ENCODE data around the gene CLDN14. TPM values are rescaled to one million over a fixed set of nuclear protein-coding genes. Genes with fewer than 3 reads are reported as not detected.

CLDN14 gene
- total RNA-seq, 1 donor, result not detected

GRCh38 chr21:36415375-36415774, 64.5 kb downstream of the CLDN14 start:
- H3K4me3 ChIP-seq (ENCODE audit: low read depth, low read length), result no peak overlapping the region
- TF ChIP-seq CTCF (IDR thresholded peaks at IDR 0.05; ENCODE audit: insufficient read depth, low read depth, low read length), result no peak
- no peak for DNase-seq (ENCODE audit: low read depth)

GRCh38 chr21:36412916-36413315, 67.0 kb downstream of the CLDN14 start:
- H3K4me3 ChIP-seq (ENCODE audit: low read depth, low read length), result no peak overlapping the region
- no peak for TF ChIP-seq CTCF (IDR thresholded peaks at IDR 0.05; ENCODE audit: insufficient read depth, low read depth, low read length)
- DNase-seq (ENCODE audit: low read depth), result no peak

DNA sequence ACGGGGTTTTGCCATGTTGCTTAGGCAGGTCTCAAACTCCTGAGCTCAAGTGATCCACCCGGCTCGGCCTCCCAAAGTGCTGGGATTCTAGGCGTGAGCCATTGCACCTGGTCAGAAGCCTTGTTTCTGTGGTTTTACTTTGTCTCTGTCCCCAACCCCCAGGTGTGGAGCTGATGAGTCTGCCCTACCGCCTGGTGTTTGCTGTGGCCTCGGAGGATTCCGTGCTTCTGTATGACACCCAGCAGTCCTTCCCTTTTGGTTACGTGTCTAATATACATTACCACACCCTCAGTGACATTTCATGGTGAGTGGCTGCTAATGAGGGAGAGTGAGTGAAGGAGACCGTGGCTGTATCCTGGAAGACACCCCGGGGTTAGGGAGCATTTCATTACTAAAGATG, 68.6 kb downstream of the CLDN14 start:
- H3K4me3 ChIP-seq (ENCODE audit: low read depth, low read length), result no peak overlapping the region
- no peak for TF ChIP-seq CTCF (IDR thresholded peaks at IDR 0.05; ENCODE audit: insufficient read depth, low read depth, low read length)
- DNase-seq (ENCODE audit: low read depth), result no peak

Other genes with a start within 250 kb of the CLDN14 start
- 39.0 and 56.1 TPM in 2 replicates for gene MORC3, start 159.9 kb downstream of the CLDN14 start, total RNA-seq
- 3.5 and 3.9 TPM in 2 replicates for gene CHAF1B, start 94.7 kb downstream of the CLDN14 start, total RNA-seq
- gene SIM2, start 219.0 kb upstream of the CLDN14 start, total RNA-seq, result 0.32 TPM in 1 of 2 replicates, not detected in the other